ENCODE measurements around the gene BUB3.

DNA sequence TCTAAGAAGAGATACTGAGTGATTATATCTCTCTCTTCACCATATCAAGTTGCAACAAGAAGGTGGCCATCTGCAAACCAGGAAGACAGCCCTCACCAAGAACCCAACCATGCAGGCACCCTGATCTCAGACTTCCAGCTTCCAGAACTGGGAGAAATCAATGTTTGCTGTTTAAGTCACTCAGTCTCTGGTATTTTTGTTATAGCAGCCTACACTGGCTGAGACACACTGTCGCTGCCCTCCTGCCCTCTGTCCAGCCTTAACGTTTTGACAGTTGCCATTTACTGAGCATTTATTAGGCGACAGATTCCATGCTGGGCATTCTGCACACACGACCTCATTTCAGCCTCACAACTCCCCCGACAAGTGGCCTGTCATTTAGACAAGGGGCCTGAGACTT lies 28.0 kb upstream of the BUB3 start:
- TF ChIP-seq EP300 (IDR thresholded peaks at IDR 0.05), result no peak
- no peak for TF ChIP-seq CTCF (IDR thresholded peaks at IDR 0.05)
- no peak for TF ChIP-seq POLR2A (IDR thresholded peaks at IDR 0.05; ENCODE audit: low read length)
- TF ChIP-seq USF2 (IDR thresholded peaks at IDR 0.05), result no peak
- no peak for TF ChIP-seq RCOR1 (IDR thresholded peaks at IDR 0.05; ENCODE audit: low read depth, low read length)
- no peak for TF ChIP-seq BHLHE40 (IDR thresholded peaks at IDR 0.05; ENCODE audit: low read depth, low read length)
- no peak for TF ChIP-seq RAD21 (conservative IDR thresholded peaks at IDR 0.05 in 1 of 2, IDR thresholded peaks at IDR 0.05 in 1 of 2)
- TF ChIP-seq RNF2 (IDR thresholded peaks at IDR 0.05; ENCODE audit: borderline replicate concordance, low read depth), result no peak
- TF ChIP-seq, protein P1, sequence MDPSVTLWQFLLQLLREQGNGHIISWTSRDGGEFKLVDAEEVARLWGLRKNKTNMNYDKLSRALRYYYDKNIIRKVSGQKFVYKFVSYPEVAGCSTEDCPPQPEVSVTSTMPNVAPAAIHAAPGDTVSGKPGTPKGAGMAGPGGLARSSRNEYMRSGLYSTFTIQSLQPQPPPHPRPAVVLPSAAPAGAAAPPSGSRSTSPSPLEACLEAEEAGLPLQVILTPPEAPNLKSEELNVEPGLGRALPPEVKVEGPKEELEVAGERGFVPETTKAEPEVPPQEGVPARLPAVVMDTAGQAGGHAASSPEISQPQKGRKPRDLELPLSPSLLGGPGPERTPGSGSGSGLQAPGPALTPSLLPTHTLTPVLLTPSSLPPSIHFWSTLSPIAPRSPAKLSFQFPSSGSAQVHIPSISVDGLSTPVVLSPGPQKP (IDR thresholded peaks at IDR 0.05; ENCODE audit: low read depth, low read length), result no peak
- TF ChIP-seq JUNB (IDR thresholded peaks at IDR 0.05), result no peak
